Measurements from ENCODE around the gene ASTN2. TPM values are rescaled to one million over a fixed set of nuclear protein-coding genes. Genes with fewer than 3 reads are reported as not detected.

ASTN2 gene
- polyA plus RNA-seq, 4 donors = 3.0 to 15.2 (median 3.7) TPM

GRCh38 chr9:117427357-117427913 lies 12.6 kb upstream of the ASTN2 start:
- no peaks in the 10 kb centered on the region for H3K4me1 ChIP-seq (ENCODE audit: control insufficient read depth in 3 of 3, insufficient read depth in 2 of 3, low read depth in 1 of 3, low read length in 2 of 3)
- FAIRE-seq (no peak), DNase-seq (no peak)
- H3K27me3 ChIP-seq (ENCODE audit: control insufficient read depth in 3 of 3, insufficient read depth in 3 of 3, low read length in 3 of 3) = peaks cover 0 to 6% (median 1%) of the 10 kb centered on the region in 3 donors
- no peaks in the 10 kb centered on the region for H3K36me3 ChIP-seq (ENCODE audit: control insufficient read depth in 3 of 3, insufficient read depth in 2 of 3, low read depth in 1 of 3, low read length in 3 of 3)
- H3K27ac ChIP-seq (ENCODE audit: low read depth in 1 of 3, low read length in 2 of 3) = no peak overlapping the region
- WGBS, 3 donors = 67 to 71% (median 70%) methylated on average over 3 of the region's 3 CpGs
- H3K4me3 ChIP-seq (ENCODE audit: low read depth in 1 of 3, low read length in 3 of 3) = no peak overlapping the region
- H3K9me3 ChIP-seq (ENCODE audit: control insufficient read depth in 2 of 2, insufficient read depth in 1 of 2, low read depth in 1 of 2, low read length in 1 of 2) = no peaks in the 10 kb centered on the region

GRCh38 chr9:117425566-117425965 lies 10.7 kb upstream of the ASTN2 start:
- no peaks in the 10 kb centered on the region for H3K36me3 ChIP-seq (ENCODE audit: control insufficient read depth in 3 of 3, insufficient read depth in 2 of 3, low read depth in 1 of 3, low read length in 3 of 3)
- no peaks in the 10 kb centered on the region for H3K9me3 ChIP-seq (ENCODE audit: control insufficient read depth in 2 of 2, insufficient read depth in 1 of 2, low read depth in 1 of 2, low read length in 1 of 2)
- H3K27me3 ChIP-seq (ENCODE audit: control insufficient read depth in 3 of 3, insufficient read depth in 3 of 3, low read length in 3 of 3) = peaks cover 0 to 6% (median 1%) of the 10 kb centered on the region in 3 donors
- no peak overlapping the region for H3K4me3 ChIP-seq (ENCODE audit: low read depth in 1 of 3, low read length in 3 of 3)
- no peaks in the 10 kb centered on the region for H3K4me1 ChIP-seq (ENCODE audit: control insufficient read depth in 3 of 3, insufficient read depth in 2 of 3, low read depth in 1 of 3, low read length in 2 of 3)
- no peak overlapping the region for H3K27ac ChIP-seq (ENCODE audit: low read depth in 1 of 3, low read length in 2 of 3)
- WGBS, 3 donors = 69 to 72% (median 72%) methylated on average over 3 of the region's 3 CpGs
- DNase-seq = no peak
- no peak for FAIRE-seq

GRCh38 chr9:117424291-117424690 lies 9.4 kb upstream of the ASTN2 start:
- Histone ChIP-seq H3K27ac (ENCODE audit: low read depth in 1 of 3, low read length in 2 of 3) (no peak overlapping the region), H3K36me3 (ENCODE audit: control insufficient read depth in 3 of 3, insufficient read depth in 2 of 3, low read depth in 1 of 3, low read length in 3 of 3) (no peaks in the 10 kb centered on the region), H3K4me1 (ENCODE audit: control insufficient read depth in 3 of 3, insufficient read depth in 2 of 3, low read depth in 1 of 3, low read length in 2 of 3) (no peaks in the 10 kb centered on the region), H3K9me3 (ENCODE audit: control insufficient read depth in 2 of 2, insufficient read depth in 1 of 2, low read depth in 1 of 2, low read length in 1 of 2) (no peaks in the 10 kb centered on the region), H3K4me3 (ENCODE audit: low read depth in 1 of 3, low read length in 3 of 3) (no peak overlapping the region), H3K27me3 (ENCODE audit: control insufficient read depth in 3 of 3, insufficient read depth in 3 of 3, low read length in 3 of 3) (peaks cover 0 to 6% (median 6%) of the 10 kb centered on the region in 3 donors)
- FAIRE-seq (no peak), DNase-seq (no peak)
- 53 to 77% (median 76%) methylated on average over 1 of the region's 1 CpG for WGBS, 3 donors

GRCh38 chr9:117418111-117418510 lies 3.3 kb upstream of the ASTN2 start:
- H3K27me3 ChIP-seq (ENCODE audit: control insufficient read depth in 3 of 3, insufficient read depth in 3 of 3, low read length in 3 of 3) = peaks cover 8 to 40% (median 18%) of the 10 kb centered on the region in 3 donors
- no peak overlapping the region for H3K27ac ChIP-seq (ENCODE audit: low read depth in 1 of 3, low read length in 2 of 3)
- no peaks in the 10 kb centered on the region for H3K36me3 ChIP-seq (ENCODE audit: control insufficient read depth in 3 of 3, insufficient read depth in 2 of 3, low read depth in 1 of 3, low read length in 3 of 3)
- no peak for FAIRE-seq
- H3K4me3 ChIP-seq (ENCODE audit: low read depth in 1 of 3, low read length in 3 of 3) = no peak overlapping the region
- 84 to 96% (median 93%) methylated on average over 1 of the region's 1 CpG for WGBS, 3 donors
- H3K4me1 ChIP-seq (ENCODE audit: control insufficient read depth in 3 of 3, insufficient read depth in 2 of 3, low read depth in 1 of 3, low read length in 2 of 3) = peaks cover 0 to 3% (median 0%) of the 10 kb centered on the region in 3 donors
- no peaks in the 10 kb centered on the region for H3K9me3 ChIP-seq (ENCODE audit: control insufficient read depth in 2 of 2, insufficient read depth in 1 of 2, low read depth in 1 of 2, low read length in 1 of 2)
- no peak for DNase-seq

GRCh38 chr9:117416856-117417255 lies 2.0 kb upstream of the ASTN2 start:
- DNase-seq (no peak), FAIRE-seq (no peak)
- Histone ChIP-seq H3K36me3 (ENCODE audit: control insufficient read depth in 3 of 3, insufficient read depth in 2 of 3, low read depth in 1 of 3, low read length in 3 of 3) (no peaks in the 10 kb centered on the region), H3K27ac (ENCODE audit: low read depth in 1 of 3, low read length in 2 of 3) (no peak overlapping the region), H3K9me3 (ENCODE audit: control insufficient read depth in 2 of 2, insufficient read depth in 1 of 2, low read depth in 1 of 2, low read length in 1 of 2) (no peaks in the 10 kb centered on the region), H3K27me3 (ENCODE audit: control insufficient read depth in 3 of 3, insufficient read depth in 3 of 3, low read length in 3 of 3) (peaks cover 17 to 49% (median 30%) of the 10 kb centered on the region in 3 donors), H3K4me3 (ENCODE audit: low read depth in 1 of 3, low read length in 3 of 3) (no peak overlapping the region), H3K4me1 (ENCODE audit: control insufficient read depth in 3 of 3, insufficient read depth in 2 of 3, low read depth in 1 of 3, low read length in 2 of 3) (peaks cover 0 to 3% (median 0%) of the 10 kb centered on the region in 3 donors)
- WGBS, 3 donors = 89 to 95% (median 93%) methylated on average over 2 of the region's 2 CpGs

- no peak overlapping the region for H3K27ac ChIP-seq (ENCODE audit: low read depth in 1 of 3, low read length in 2 of 3)
- DNase-seq = no peak
- H3K27me3 ChIP-seq (ENCODE audit: control insufficient read depth in 3 of 3, insufficient read depth in 3 of 3, low read length in 3 of 3) = peaks cover 17 to 55% (median 30%) of the 10 kb centered on the region in 3 donors
- H3K4me3 ChIP-seq (ENCODE audit: low read depth in 1 of 3, low read length in 3 of 3) = no peak overlapping the region
- no peak for FAIRE-seq
- H3K36me3 ChIP-seq (ENCODE audit: control insufficient read depth in 3 of 3, insufficient read depth in 2 of 3, low read depth in 1 of 3, low read length in 3 of 3) = no peaks in the 10 kb centered on the region
- peaks cover 0 to 3% (median 0%) of the 10 kb centered on the region in 3 donors for H3K4me1 ChIP-seq (ENCODE audit: control insufficient read depth in 3 of 3, insufficient read depth in 2 of 3, low read depth in 1 of 3, low read length in 2 of 3)
- 3 to 10% (median 7%) methylated on average over 13 of the region's 13 CpGs for WGBS, 3 donors
- H3K9me3 ChIP-seq (ENCODE audit: control insufficient read depth in 2 of 2, insufficient read depth in 1 of 2, low read depth in 1 of 2, low read length in 1 of 2) = no peaks in the 10 kb centered on the region
Observed at GRCh38 chr9:117415358-117415914, 579 bp upstream of the ASTN2 start.

GRCh38 chr9:117414220-117414905 lies 494 bp downstream of the ASTN2 start:
- peak overlapping the region; percentile 3 to 48 (median 29) for H3K4me3 ChIP-seq (ENCODE audit: low read depth in 1 of 3, low read length in 3 of 3)
- H3K9me3 ChIP-seq (ENCODE audit: control insufficient read depth in 2 of 2, insufficient read depth in 1 of 2, low read depth in 1 of 2, low read length in 1 of 2) = no peaks in the 10 kb centered on the region
- FAIRE-seq = no peak
- H3K27me3 ChIP-seq (ENCODE audit: control insufficient read depth in 3 of 3, insufficient read depth in 3 of 3, low read length in 3 of 3) = peaks cover 17 to 56% (median 25%) of the 10 kb centered on the region in 3 donors
- H3K27ac ChIP-seq (ENCODE audit: low read depth in 1 of 3, low read length in 2 of 3) = no peak overlapping the region
- H3K4me1 ChIP-seq (ENCODE audit: control insufficient read depth in 3 of 3, insufficient read depth in 2 of 3, low read depth in 1 of 3, low read length in 2 of 3) = peaks cover 0 to 3% (median 0%) of the 10 kb centered on the region in 3 donors
- no peaks in the 10 kb centered on the region for H3K36me3 ChIP-seq (ENCODE audit: control insufficient read depth in 3 of 3, insufficient read depth in 2 of 3, low read depth in 1 of 3, low read length in 3 of 3)
- 1 to 3% (median 1%) methylated on average over 49 to 77 of the region's 77 CpGs for WGBS, 3 donors
- peak in 1 of 2 donors; percentile 46 for DNase-seq

- FAIRE-seq (no peak), DNase-seq (peak in 1 of 2 donors; percentile 6)
- H3K9me3 ChIP-seq (ENCODE audit: control insufficient read depth in 2 of 2, insufficient read depth in 1 of 2, low read depth in 1 of 2, low read length in 1 of 2) = no peaks in the 10 kb centered on the region
- H3K27me3 ChIP-seq (ENCODE audit: control insufficient read depth in 3 of 3, insufficient read depth in 3 of 3, low read length in 3 of 3) = peaks cover 17 to 58% (median 26%) of the 10 kb centered on the region in 3 donors
- no peak overlapping the region for H3K27ac ChIP-seq (ENCODE audit: low read depth in 1 of 3, low read length in 2 of 3)
- H3K36me3 ChIP-seq (ENCODE audit: control insufficient read depth in 3 of 3, insufficient read depth in 2 of 3, low read depth in 1 of 3, low read length in 3 of 3) = no peaks in the 10 kb centered on the region
- H3K4me3 ChIP-seq (ENCODE audit: low read depth in 1 of 3, low read length in 3 of 3) = peak overlapping the region in 2 of 3 donors; percentile 4 to 29
- 3 to 7% (median 4%) methylated on average over 51 of the region's 51 CpGs for WGBS, 3 donors
- H3K4me1 ChIP-seq (ENCODE audit: control insufficient read depth in 3 of 3, insufficient read depth in 2 of 3, low read depth in 1 of 3, low read length in 2 of 3) = peaks cover 0 to 3% (median 0%) of the 10 kb centered on the region in 3 donors
Observed at GRCh38 chr9:117413346-117414219, 1.3 kb downstream of the ASTN2 start.
